ENCODE results near the gene SEC24B.
A peak's percentile ranks its signal among the peaks of the same experiment; 100 is the strongest.
"Not testable (repeated sequence)": the region's sequence is repeated elsewhere in the genome, so short reads cannot be mapped to it uniquely, and the experiment has no call there.

Gene SEC24B

DNA sequence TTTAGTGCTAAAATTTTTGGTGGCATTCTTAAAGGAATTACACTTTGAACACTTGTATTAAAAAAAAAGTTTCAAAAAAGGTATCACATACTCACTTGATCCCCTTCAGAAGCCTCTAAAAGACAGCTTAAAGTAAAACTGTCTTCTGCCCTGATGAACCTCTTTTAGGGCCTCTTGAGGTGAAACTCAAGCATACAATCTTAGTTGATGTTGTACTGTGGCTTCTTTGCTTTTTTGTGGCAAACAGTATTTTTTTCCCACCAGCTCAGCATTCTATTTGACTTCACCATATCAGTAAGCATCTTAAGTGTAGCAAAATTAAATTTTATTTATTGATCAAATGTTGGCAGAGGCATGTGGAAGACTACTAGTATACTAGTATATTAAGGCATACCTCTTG is 13.7 kb downstream of the SEC24B start:
- Mint-ChIP-seq H3K4me1 (peaks cover 45% of the 10 kb centered on the region), H3K36me3 (ENCODE audit: low read depth) (peaks cover 44% of the 10 kb centered on the region)

GRCh38 chr4:109451544-109452273 is 18.1 kb downstream of the SEC24B start:
- Mint-ChIP-seq H3K4me1 (peaks cover 28% of the 10 kb centered on the region), H3K27me3 (no peaks in the 10 kb centered on the region), H3K4me3 (no peak overlapping the region), H3K36me3 (ENCODE audit: low read depth) (peaks cover 57% of the 10 kb centered on the region), H3K27ac (no peak overlapping the region), H3K9me3 (no peaks in the 10 kb centered on the region)
- ATAC-seq (no peak), DNase-seq (no peak)

More for the DNA sequence above, 13.7 kb downstream of the SEC24B start:
- Mint-ChIP-seq H3K9me3 (no peaks in the 10 kb centered on the region), H3K27ac (no peak overlapping the region), H3K4me3 (no peak overlapping the region), H3K27me3 (no peaks in the 10 kb centered on the region)
- DNase-seq (no peak), ATAC-seq (no peak)

DNA sequence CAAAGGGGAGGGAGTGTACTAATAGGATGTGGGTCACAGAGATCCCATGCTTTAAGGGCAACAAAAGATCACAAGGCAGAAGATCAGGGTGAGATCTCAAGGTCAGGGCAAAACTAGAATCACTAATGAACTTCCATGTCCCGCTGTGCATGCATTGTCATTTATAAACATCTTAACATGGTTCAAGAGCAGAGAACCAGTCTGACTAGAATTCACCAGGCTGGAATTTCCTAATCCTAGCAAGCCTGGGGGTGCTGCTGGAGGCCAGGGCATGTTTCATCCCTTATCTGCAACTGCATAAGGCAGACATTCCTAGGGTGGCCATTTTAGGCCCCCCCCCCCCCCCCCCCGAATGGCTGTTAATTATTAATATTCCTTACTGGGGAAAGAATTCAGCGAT is 19.5 kb downstream of the SEC24B start:
- ATAC-seq, DNase-seq, H3K9me3 Mint-ChIP-seq, H3K27me3 Mint-ChIP-seq, H3K4me3 Mint-ChIP-seq, H3K27ac Mint-ChIP-seq: not testable (repeated sequence)
- Mint-ChIP-seq H3K4me1 (peaks cover 23% of the 10 kb centered on the region), H3K36me3 (ENCODE audit: low read depth) (peaks cover 66% of the 10 kb centered on the region)

- Mint-ChIP-seq H3K4me3 (no peak overlapping the region), H3K36me3 (ENCODE audit: low read depth) (peaks cover 36% of the 10 kb centered on the region), H3K9me3 (no peaks in the 10 kb centered on the region), H3K27me3 (no peaks in the 10 kb centered on the region), H3K27ac (no peak overlapping the region), H3K4me1 (peaks cover 10% of the 10 kb centered on the region)
- DNase-seq = no peak
- ATAC-seq = no peak
These were observed 28.7 kb downstream of the SEC24B start for GRCh38 chr4:109462297-109462696.

- no peak overlapping the region for H3K4me3 Mint-ChIP-seq
- no peak for ATAC-seq
- no peak for DNase-seq
- peaks cover 32% of the 10 kb centered on the region for H3K36me3 Mint-ChIP-seq (ENCODE audit: low read depth)
- no peaks in the 10 kb centered on the region for H3K9me3 Mint-ChIP-seq
- H3K4me1 Mint-ChIP-seq = peaks cover 10% of the 10 kb centered on the region
- H3K27me3 Mint-ChIP-seq = no peaks in the 10 kb centered on the region
- H3K27ac Mint-ChIP-seq = no peak overlapping the region
These were observed 29.2 kb downstream of the SEC24B start for GRCh38 chr4:109462802-109463201.

- Mint-ChIP-seq H3K36me3 (ENCODE audit: low read depth) (peaks cover 28% of the 10 kb centered on the region), H3K9me3 (no peaks in the 10 kb centered on the region), H3K4me1 (peaks cover 6% of the 10 kb centered on the region), H3K27ac (no peak overlapping the region), H3K4me3 (no peak overlapping the region), H3K27me3 (no peaks in the 10 kb centered on the region)
- DNase-seq (no peak), ATAC-seq (no peak)
These were observed 31.5 kb downstream of the SEC24B start for GRCh38 chr4:109465069-109465468.

- no peaks in the 10 kb centered on the region for H3K27me3 Mint-ChIP-seq
- no peak overlapping the region for H3K27ac Mint-ChIP-seq
- DNase-seq = no peak
- no peaks in the 10 kb centered on the region for H3K9me3 Mint-ChIP-seq
- H3K4me3 Mint-ChIP-seq = no peak overlapping the region
- ATAC-seq = no peak
- H3K4me1 Mint-ChIP-seq = peaks cover 35% of the 10 kb centered on the region
- H3K36me3 Mint-ChIP-seq (ENCODE audit: low read depth) = peaks cover 29% of the 10 kb centered on the region
These were observed 36.3 kb downstream of the SEC24B start for GRCh38 chr4:109469915-109470314.

GRCh38 chr4:109472343-109472761 is 38.7 kb downstream of the SEC24B start:
- Mint-ChIP-seq H3K36me3 (ENCODE audit: low read depth) (peaks cover 29% of the 10 kb centered on the region), H3K4me1 (peaks cover 30% of the 10 kb centered on the region), H3K27me3 (no peaks in the 10 kb centered on the region), H3K9me3 (no peaks in the 10 kb centered on the region), H3K4me3 (no peak overlapping the region), H3K27ac (peak overlapping the region; percentile 37)
- ATAC-seq (peak; percentile 63), DNase-seq (no peak)

GRCh38 chr4:109473824-109474223 is 40.2 kb downstream of the SEC24B start:
- peak; percentile 66 for ATAC-seq
- Mint-ChIP-seq H3K27me3 (no peaks in the 10 kb centered on the region), H3K36me3 (ENCODE audit: low read depth) (peaks cover 29% of the 10 kb centered on the region), H3K27ac (peak overlapping the region; percentile 23), H3K4me1 (peaks cover 34% of the 10 kb centered on the region), H3K9me3 (no peaks in the 10 kb centered on the region), H3K4me3 (no peak overlapping the region)
- no peak for DNase-seq

GRCh38 chr4:109486007-109486406 is 52.4 kb downstream of the SEC24B start:
- DNase-seq (no peak), ATAC-seq (no peak)
- peaks cover 41% of the 10 kb centered on the region for H3K36me3 Mint-ChIP-seq (ENCODE audit: low read depth)
- H3K9me3 Mint-ChIP-seq = no peaks in the 10 kb centered on the region
- no peaks in the 10 kb centered on the region for H3K27me3 Mint-ChIP-seq
- H3K27ac Mint-ChIP-seq = no peak overlapping the region
- no peak overlapping the region for H3K4me3 Mint-ChIP-seq
- no peaks in the 10 kb centered on the region for H3K4me1 Mint-ChIP-seq

- H3K4me3 Mint-ChIP-seq = no peak overlapping the region
- peaks cover 56% of the 10 kb centered on the region for H3K36me3 Mint-ChIP-seq (ENCODE audit: low read depth)
- ATAC-seq (no peak), DNase-seq (no peak)
- no peak overlapping the region for H3K27ac Mint-ChIP-seq
- no peaks in the 10 kb centered on the region for H3K9me3 Mint-ChIP-seq
- no peaks in the 10 kb centered on the region for H3K4me1 Mint-ChIP-seq
- H3K27me3 Mint-ChIP-seq = no peaks in the 10 kb centered on the region
These were observed 60.9 kb downstream of the SEC24B start for GRCh38 chr4:109494563-109494962.

- ATAC-seq = no peak
- H3K4me3 Mint-ChIP-seq = no peak overlapping the region
- H3K36me3 Mint-ChIP-seq (ENCODE audit: low read depth) = peaks cover 57% of the 10 kb centered on the region
- H3K27me3 Mint-ChIP-seq = no peaks in the 10 kb centered on the region
- no peak for DNase-seq
- H3K9me3 Mint-ChIP-seq = no peaks in the 10 kb centered on the region
- no peaks in the 10 kb centered on the region for H3K4me1 Mint-ChIP-seq
- peak overlapping the region; percentile 1 for H3K27ac Mint-ChIP-seq
These were observed 61.9 kb downstream of the SEC24B start for GRCh38 chr4:109495514-109495913.

DNA sequence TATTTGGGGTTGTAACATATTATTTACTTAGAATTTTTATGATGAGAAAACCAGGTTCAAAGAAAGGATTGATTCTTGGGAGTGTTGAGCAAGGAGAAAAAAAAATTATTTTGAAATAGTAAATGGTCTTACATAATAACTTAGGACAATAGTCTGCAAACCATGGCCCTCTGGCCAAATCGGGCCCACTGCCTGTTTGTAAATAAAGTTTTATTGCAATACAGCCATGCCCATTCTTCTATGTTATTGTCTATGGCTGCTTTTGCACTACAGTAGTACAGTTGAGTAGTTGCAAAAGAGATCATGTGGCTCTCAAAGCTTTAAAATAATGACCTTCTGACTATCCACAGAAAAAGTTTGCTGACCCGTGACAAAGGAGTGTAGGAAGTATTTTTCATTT is 63.3 kb downstream of the SEC24B start:
- Mint-ChIP-seq H3K27ac (no peak overlapping the region), H3K36me3 (ENCODE audit: low read depth) (peaks cover 55% of the 10 kb centered on the region), H3K9me3 (no peaks in the 10 kb centered on the region), H3K4me3 (no peak overlapping the region), H3K4me1 (no peaks in the 10 kb centered on the region), H3K27me3 (no peaks in the 10 kb centered on the region)
- DNase-seq (no peak), ATAC-seq (no peak)

DNA sequence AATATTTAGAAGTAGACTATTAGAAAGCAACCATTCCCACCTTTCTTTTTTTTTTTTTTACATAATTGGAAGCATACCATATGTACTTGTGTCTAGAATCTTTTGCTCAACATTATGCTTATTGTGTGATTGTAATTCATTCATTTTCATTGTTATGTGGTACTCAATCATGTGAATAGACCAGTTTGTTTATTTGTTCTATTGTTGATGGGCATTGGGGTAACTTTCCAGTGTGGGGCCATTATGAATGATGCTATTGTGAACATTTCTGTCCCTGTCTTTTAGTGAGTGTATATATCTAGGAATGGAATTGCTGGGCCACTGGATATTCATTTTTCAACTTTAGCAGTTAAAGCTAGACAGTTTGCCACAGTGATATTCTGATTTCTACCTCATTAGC is 63.9 kb downstream of the SEC24B start:
- H3K27me3 Mint-ChIP-seq = no peaks in the 10 kb centered on the region
- H3K36me3 Mint-ChIP-seq (ENCODE audit: low read depth) = peaks cover 54% of the 10 kb centered on the region
- H3K4me1 Mint-ChIP-seq = no peaks in the 10 kb centered on the region
- H3K4me3 Mint-ChIP-seq = no peak overlapping the region
- H3K27ac Mint-ChIP-seq = no peak overlapping the region
- H3K9me3 Mint-ChIP-seq = no peaks in the 10 kb centered on the region
- DNase-seq (no peak), ATAC-seq (no peak)

DNA sequence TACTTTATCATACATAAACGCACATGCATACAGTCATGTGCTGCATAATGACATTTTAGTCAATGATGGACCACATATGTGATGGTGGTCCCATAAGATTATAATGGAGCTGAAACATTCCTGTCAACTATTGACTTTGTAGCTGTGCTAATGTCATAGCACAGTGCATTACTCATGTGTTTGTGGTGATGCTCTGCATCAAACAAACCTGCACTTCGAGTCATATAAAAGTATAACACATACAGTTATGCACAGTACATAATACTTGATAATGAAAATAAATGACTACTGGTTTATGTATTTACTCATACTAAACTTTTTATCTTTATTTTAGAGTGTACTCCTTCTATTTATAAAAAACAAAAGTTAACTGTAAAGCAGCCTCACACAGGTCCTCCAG is 65.9 kb downstream of the SEC24B start:
- peaks cover 52% of the 10 kb centered on the region for H3K36me3 Mint-ChIP-seq (ENCODE audit: low read depth)

DNA sequence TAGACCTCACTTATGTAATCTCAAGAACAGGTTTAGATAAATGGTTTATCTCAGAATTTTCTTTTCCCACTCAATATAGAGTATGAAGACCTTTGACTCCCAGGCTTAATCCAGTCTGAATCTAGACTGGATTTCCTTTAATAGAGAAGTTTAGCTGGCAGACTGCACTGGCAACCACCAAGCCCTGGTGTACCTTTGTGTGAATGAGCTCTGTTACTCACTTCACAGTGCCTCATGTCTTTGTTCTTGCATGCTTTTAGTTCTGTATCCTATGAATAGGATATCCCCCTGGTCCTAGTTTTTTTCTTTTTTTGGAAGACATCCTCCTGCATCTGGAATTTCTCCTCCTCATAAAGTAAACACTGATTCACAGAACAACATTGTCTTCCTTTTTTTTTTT is 73.3 kb downstream of the SEC24B start:
- Mint-ChIP-seq H3K4me1 (no peaks in the 10 kb centered on the region), H3K4me3 (no peak overlapping the region), H3K27me3 (no peaks in the 10 kb centered on the region), H3K36me3 (ENCODE audit: low read depth) (peaks cover 37% of the 10 kb centered on the region), H3K9me3 (no peaks in the 10 kb centered on the region), H3K27ac (no peak overlapping the region)
- DNase-seq (no peak), ATAC-seq (no peak)

More for the DNA sequence above, 65.9 kb downstream of the SEC24B start:
- ATAC-seq = no peak
- Mint-ChIP-seq H3K4me3 (no peak overlapping the region), H3K27me3 (no peaks in the 10 kb centered on the region), H3K9me3 (no peaks in the 10 kb centered on the region), H3K4me1 (no peaks in the 10 kb centered on the region), H3K27ac (no peak overlapping the region)
- DNase-seq = no peak

All from activated naive CD8-positive, alpha-beta T cell treated with anti-CD3 and anti-CD28 coated beads, Interleukin-2, amount 50 U/mL, for 24 hours (primary cell).